Breast epithelium (tissue), 4 donors: Measurements from ENCODE around the gene TEAD4. TPM values are rescaled to one million over a fixed set of nuclear protein-coding genes. Genes with fewer than 3 reads are reported as not detected.
A peak's percentile ranks its signal among the peaks of the same experiment; 100 is the strongest.

Experiments used
- DNase-seq, 2 donors: peaks; one replicate each; pipeline ENCODE4 v3.0.0-alpha.2; 2019; ENCODE audit warnings: low spot score in 2 of 2
- H3K27ac ChIP-seq, 2 donors: fragments of 200-600 bp; sonication (generic) in 1 of 2; one replicate each; pipeline ENCODE4 v1.5.1; 2016 to 2019; ENCODE audit warnings: mild to moderate bottlenecking in 1 of 2
- H3K27me3 ChIP-seq, 2 donors: fragments of 200-600 bp; sonication (generic) in 1 of 2; one replicate each; pipeline versions ENCODE4 v1.5.1 to v1.6.0; 2017 to 2019; ENCODE audit warnings: control low read depth in 1 of 2, mild to moderate bottlenecking in 1 of 2
- H3K36me3 ChIP-seq: fragments of 200-600 bp; one replicate; pipeline ENCODE4 v1.5.1; 2019
- H3K4me1 ChIP-seq, 2 donors: fragments of 200-600 bp; sonication (generic); one replicate each; pipeline ENCODE4 v1.5.1; 2016 to 2019; ENCODE audit warnings: control low read depth in 1 of 2
- H3K4me3 ChIP-seq, 3 donors: fragments of 200-600 bp; sonication (generic); 1 replicate in 2 of 3; 2 replicates in 1 of 3; pipeline ENCODE4 v1.5.1; 2016 to 2019; ENCODE audit warnings: mild to moderate bottlenecking in 3 of 3, moderate library complexity in 2 of 3
- H3K9me3 ChIP-seq, 2 donors: fragments of 200-600 bp; sonication (generic) in 1 of 2; one replicate each; pipeline ENCODE4 v1.5.1; 2016 to 2019; ENCODE audit warnings: control low read depth in 1 of 2
- POLR2A ChIP-seq: fragments of 450-650 bp; IDR thresholded peaks from one replicate; pipeline ENCODE4 v1.6.1; 2016; ENCODE audit warnings: antibody characterized with exemption, mild to moderate bottlenecking, moderate library complexity
- POLR2AphosphoS5 ChIP-seq, 3 donors: sonication (generic); formaldehyde crosslinking; IDR thresholded peaks; one replicate each; pipeline ENCODE4 v1.6.1; 2017; ENCODE audit warnings: antibody characterized with exemption in 3 of 3
- intact Hi-C: fragments of 100-400 bp; cut with DNase I; formaldehyde crosslinking; loops from one replicate; pipeline ENCODE4 v1.15.1; 2023; ENCODE audit warnings: low total_unique reads
- total RNA-seq, 3 donors: library from RNA; depleted of rRNA; stranded (reverse); fragments of >200 nt; gene quantifications; one replicate each; pipeline ENCODE4 v1.1.0, GENCODE V29; 2016
- TF ChIP-seq, protein P1 (sequence below), 3 donors: fragments of 450-650 bp; IDR thresholded peaks; one replicate each; pipeline ENCODE4 v1.5.1; 2016 to 2017; ENCODE audit warnings: antibody characterized with exemption in 3 of 3, mild to moderate bottlenecking in 3 of 3, moderate library complexity in 3 of 3

TEAD4 gene
- total RNA-seq, 3 donors from 2014 or later = 2.4 to 24.3 (median 12.6) TPM

DNA sequence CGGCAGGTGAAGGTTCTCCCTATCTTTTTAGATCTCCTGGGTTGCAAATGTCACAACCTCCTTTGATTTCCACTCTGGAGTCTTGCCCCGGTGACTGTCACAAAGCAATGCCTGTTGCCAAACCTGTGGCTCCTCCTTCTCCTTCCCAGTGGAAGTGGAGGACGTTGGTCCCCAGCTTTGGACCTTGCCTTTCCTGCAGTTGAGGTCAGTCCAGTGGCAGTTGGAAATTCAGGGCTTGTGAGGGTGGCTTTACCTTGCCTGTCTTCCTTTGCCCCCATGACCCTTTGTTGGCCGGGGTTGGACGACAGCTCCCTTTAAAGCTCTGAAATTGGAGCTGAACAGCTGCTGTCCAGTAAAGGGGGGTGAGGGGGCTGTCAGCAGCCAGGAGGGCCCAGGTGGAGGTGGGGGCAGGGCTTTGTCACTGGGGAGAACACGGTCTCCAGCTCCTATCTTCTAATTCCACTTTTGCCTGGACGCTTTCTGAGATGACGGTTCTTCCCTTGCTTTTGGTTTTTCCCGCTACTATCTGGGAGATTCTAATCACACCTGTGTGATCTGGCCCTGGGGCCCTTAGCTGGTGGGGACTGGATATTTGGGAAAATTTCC is 4.1 kb downstream of the TEAD4 start:
- TF ChIP-seq POLR2AphosphoS5 (IDR thresholded peaks at IDR 0.05) (no peak), POLR2A (no peak)
- no peaks in the 10 kb centered on the region for H3K36me3 ChIP-seq
- peak overlapping the region in 1 of 2 donors; percentile 48 for H3K27ac ChIP-seq
- DNase-seq = no peak
- no peaks in the 10 kb centered on the region for H3K9me3 ChIP-seq
- intact Hi-C loops = no loop called here
- peak overlapping the region in 1 of 3 donors; percentile 13 for H3K4me3 ChIP-seq
- no peaks in the 10 kb centered on the region for H3K4me1 ChIP-seq
- H3K27me3 ChIP-seq = no peaks in the 10 kb centered on the region

DNA sequence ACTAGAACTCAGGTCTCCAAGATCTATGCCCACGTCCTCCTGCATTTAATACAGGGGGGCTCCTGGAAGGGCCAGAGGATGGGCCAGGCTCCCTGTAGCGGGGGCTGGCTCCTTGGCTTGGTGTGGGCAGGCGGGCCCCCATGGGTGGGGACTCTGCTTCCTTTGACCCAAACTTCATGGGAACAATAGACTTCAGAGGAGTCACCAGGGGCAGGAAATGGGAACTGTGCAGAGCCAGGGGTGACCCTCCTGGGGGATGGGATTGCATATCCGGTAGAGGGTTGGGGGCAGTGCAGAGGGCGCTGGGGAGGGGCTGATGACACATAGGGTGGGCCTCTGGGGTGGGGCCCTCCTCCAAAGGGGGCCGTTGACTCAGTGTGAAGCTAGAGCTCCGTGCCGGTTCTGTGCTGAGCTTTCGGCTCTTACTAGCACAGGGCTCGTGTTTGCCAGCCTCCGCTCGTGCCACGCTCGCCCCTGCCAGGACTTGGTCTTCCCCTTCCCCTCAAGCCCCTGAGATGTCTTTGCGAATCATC is 4.6 kb downstream of the TEAD4 start:
- Histone ChIP-seq H3K4me1 (no peaks in the 10 kb centered on the region), H3K4me3 (peak overlapping the region in 1 of 3 donors; percentile 13), H3K9me3 (no peaks in the 10 kb centered on the region), H3K27me3 (no peaks in the 10 kb centered on the region), H3K36me3 (no peaks in the 10 kb centered on the region), H3K27ac (peak overlapping the region in 1 of 2 donors; percentile 63)
- DNase-seq = no peak
- TF ChIP-seq POLR2A = no peak
- TF ChIP-seq POLR2AphosphoS5 (IDR thresholded peaks at IDR 0.05) = no peak
- TF ChIP-seq, protein P1, sequence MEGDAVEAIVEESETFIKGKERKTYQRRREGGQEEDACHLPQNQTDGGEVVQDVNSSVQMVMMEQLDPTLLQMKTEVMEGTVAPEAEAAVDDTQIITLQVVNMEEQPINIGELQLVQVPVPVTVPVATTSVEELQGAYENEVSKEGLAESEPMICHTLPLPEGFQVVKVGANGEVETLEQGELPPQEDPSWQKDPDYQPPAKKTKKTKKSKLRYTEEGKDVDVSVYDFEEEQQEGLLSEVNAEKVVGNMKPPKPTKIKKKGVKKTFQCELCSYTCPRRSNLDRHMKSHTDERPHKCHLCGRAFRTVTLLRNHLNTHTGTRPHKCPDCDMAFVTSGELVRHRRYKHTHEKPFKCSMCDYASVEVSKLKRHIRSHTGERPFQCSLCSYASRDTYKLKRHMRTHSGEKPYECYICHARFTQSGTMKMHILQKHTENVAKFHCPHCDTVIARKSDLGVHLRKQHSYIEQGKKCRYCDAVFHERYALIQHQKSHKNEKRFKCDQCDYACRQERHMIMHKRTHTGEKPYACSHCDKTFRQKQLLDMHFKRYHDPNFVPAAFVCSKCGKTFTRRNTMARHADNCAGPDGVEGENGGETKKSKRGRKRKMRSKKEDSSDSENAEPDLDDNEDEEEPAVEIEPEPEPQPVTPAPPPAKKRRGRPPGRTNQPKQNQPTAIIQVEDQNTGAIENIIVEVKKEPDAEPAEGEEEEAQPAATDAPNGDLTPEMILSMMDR (IDR thresholded peaks at IDR 0.05) = no peak
- intact Hi-C loops = no loop called here

DNA sequence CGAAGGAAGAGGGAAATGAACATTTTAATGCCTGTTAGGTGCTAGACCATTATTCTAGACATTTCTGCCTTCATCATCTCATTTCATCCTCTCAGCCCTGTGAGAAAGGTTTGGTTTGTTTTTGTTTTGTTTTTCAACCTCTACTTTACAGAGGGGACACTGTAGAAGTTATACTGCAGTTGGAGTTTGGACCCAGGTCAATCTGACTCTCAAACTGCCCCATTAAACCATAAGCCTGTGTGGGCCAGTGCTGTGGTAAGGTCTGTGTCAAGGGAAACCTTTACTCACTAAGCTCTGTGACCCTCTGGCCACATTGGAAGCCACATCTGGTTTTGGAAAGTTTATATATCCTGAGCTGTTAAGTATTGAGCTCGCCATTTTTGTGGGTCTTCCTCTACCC is 8.5 kb downstream of the TEAD4 start:
- Histone ChIP-seq H3K9me3 (no peaks in the 10 kb centered on the region), H3K27me3 (no peaks in the 10 kb centered on the region), H3K27ac (no peak overlapping the region), H3K36me3 (no peaks in the 10 kb centered on the region), H3K4me1 (no peaks in the 10 kb centered on the region), H3K4me3 (no peak overlapping the region)
- DNase-seq = no peak
- intact Hi-C loops = no loop called here
- TF ChIP-seq, protein P1 (IDR thresholded peaks at IDR 0.05) = no peak
- TF ChIP-seq POLR2AphosphoS5 (IDR thresholded peaks at IDR 0.05) = no peak
- TF ChIP-seq POLR2A = no peak

DNA sequence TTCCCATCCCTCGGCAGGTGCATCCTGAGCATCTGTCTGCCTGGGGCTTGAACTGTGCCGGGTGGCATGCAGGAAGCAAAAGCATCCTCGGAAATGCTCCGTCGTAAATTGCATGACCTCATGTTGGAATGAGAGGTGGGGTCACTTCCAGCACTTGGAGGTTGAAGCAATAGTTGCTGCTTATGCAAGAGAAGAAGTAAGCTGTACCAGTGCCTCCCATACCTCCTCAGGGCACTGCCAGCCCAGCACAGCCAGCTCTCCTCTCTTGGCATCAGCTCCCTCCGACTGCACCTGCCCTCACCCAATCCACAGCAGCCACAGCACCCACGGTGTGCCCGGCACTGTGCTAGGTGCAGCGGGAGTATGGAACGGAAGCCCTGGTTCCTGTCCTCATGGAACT is 11.5 kb downstream of the TEAD4 start:
- no peaks in the 10 kb centered on the region for H3K27me3 ChIP-seq
- intact Hi-C loops = no loop called here
- no peaks in the 10 kb centered on the region for H3K4me1 ChIP-seq
- H3K36me3 ChIP-seq = no peaks in the 10 kb centered on the region
- H3K9me3 ChIP-seq = no peaks in the 10 kb centered on the region
- H3K27ac ChIP-seq = no peak overlapping the region
- DNase-seq = no peak
- no peak overlapping the region for H3K4me3 ChIP-seq
- no peak for TF ChIP-seq POLR2AphosphoS5 (IDR thresholded peaks at IDR 0.05)
- no peak for TF ChIP-seq POLR2A
- TF ChIP-seq, protein P1 (IDR thresholded peaks at IDR 0.05) = no peak

DNA sequence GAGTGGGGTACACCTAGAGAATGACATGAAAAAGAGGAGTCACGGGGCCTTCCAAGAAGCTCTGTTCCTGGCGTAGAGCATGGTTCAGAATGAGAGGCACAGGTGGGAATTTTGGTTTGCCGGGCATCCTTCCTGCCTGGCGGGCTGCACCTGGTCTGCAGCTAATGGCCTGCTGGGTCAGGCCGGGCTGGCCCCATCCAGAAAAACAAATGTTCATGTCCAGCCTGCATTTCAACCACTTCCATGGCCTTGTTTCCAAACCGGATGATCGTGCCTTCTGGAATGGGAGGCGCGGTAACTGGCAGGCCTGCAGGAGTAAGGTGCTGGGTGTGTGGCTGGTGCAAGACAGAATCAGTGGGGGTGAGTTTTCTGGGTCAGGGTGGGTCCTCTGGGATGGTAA is 14.4 kb downstream of the TEAD4 start:
- Histone ChIP-seq H3K36me3 (no peaks in the 10 kb centered on the region), H3K4me3 (no peak overlapping the region), H3K9me3 (no peaks in the 10 kb centered on the region), H3K27me3 (no peaks in the 10 kb centered on the region), H3K4me1 (no peaks in the 10 kb centered on the region), H3K27ac (no peak overlapping the region)
- no peak for DNase-seq
- no peak for TF ChIP-seq POLR2AphosphoS5 (IDR thresholded peaks at IDR 0.05)
- TF ChIP-seq, protein P1 (IDR thresholded peaks at IDR 0.05) = no peak
- TF ChIP-seq POLR2A = no peak
- intact Hi-C loops = no loop called here
